HEK293T (cell line): Measurements from ENCODE around the gene PICK1.

Source experiments
- BHLHE40 ChIP-seq: fragments of 450-650 bp; IDR thresholded peaks from 2 replicates; pipeline ENCODE4 v1.6.1; 2016; ENCODE audit warnings: mild to moderate bottlenecking, moderate library complexity, borderline replicate concordance
- ELF4 ChIP-seq: fragments of 450-650 bp; IDR thresholded peaks from 2 replicates; pipeline ENCODE4 v1.6.1; 2017; ENCODE audit warnings: antibody characterized with exemption
- FOXA1 ChIP-seq: fragments of 450-650 bp; IDR thresholded peaks from 2 replicates; pipeline ENCODE4 v1.6.1; 2016; ENCODE audit warnings: mild to moderate bottlenecking
- FOXK2 ChIP-seq: fragments of 450-650 bp; IDR thresholded peaks from 2 replicates; pipeline ENCODE4 v1.6.1; 2016; ENCODE audit warnings: mild to moderate bottlenecking
- L3MBTL2 ChIP-seq: fragments of 450-650 bp; conservative IDR thresholded peaks from 2 replicates; pipeline ENCODE4 v1.6.1; 2016; ENCODE audit warnings: mild to moderate bottlenecking
- SP1 ChIP-seq: fragments of 450-650 bp; IDR thresholded peaks from 2 replicates; pipeline ENCODE4 v1.6.1; 2017
- ZNF384 ChIP-seq: fragments of 450-650 bp; IDR thresholded peaks from 2 replicates; pipeline ENCODE4 v1.6.1; 2016

DNA sequence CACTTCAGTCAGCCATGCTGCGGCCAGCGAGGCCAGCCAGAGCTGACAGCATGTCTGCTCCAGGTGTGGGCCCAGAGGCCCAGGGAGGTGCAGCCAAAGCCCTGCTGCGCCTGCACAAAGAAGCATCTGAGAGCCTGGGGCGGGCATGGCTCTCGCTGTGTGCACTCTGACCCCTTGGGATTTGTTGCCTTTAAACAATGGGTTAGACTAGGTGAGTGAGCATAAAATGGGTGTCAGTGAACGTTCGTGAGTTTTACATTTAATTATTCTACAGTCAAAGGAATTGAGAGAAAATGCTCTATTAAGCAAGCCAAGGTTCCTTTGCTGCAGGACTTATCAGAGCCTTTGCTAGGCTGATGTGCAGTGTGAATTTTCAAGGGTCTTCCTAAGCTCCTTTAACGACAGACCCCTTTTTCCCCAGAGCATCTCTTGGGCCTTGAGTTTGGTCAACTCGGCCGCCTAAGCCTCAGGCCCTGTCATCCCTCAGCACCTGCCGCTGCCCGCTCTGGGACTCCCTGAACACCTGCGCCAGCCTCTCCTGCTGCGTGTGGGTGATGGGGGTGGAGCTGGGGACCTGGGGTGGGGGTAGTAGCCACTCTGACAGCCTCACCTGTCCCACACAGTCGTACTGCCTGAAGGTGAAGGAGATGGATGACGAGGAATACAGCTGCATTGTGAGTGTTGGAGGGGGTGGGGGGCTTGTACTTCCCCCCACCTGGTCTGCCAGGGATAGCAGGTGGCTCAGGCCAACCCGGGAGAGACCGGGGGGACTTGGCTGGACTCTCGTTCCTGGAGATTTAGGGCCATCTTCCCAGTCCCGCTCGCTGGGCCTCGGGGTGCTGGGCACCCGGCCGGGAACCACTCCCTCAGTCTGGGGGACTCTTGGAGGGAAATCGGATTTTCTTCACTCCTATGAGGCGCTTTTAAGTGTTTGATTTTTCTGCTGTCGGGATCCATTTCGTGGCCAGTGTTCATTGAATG lies 16.2 kb downstream of the PICK1 start:
- TF ChIP-seq FOXA1 (no peak), FOXK2 (no peak), BHLHE40 (no peak), SP1 (no peak), ELF4 (no peak), L3MBTL2 (no peak), ZNF384 (no peak)
